C4-2B (cell line): ENCODE data around the gene SSBP3.

Experiments
- ZFX ChIP-seq: fragments of 450-650 bp; IDR thresholded peaks from 2 replicates; pipeline ENCODE4 v1.6.1; 2017
- TF ChIP-seq, protein P1 (sequence below): fragments of 450-650 bp; conservative IDR thresholded peaks from 2 replicates; pipeline ENCODE4 v1.5.1; 2017; ENCODE audit warnings: mild to moderate bottlenecking

GRCh38 chr1:54277451-54278341 is 128.5 kb downstream of the SSBP3 start:
- TF ChIP-seq, protein P1, sequence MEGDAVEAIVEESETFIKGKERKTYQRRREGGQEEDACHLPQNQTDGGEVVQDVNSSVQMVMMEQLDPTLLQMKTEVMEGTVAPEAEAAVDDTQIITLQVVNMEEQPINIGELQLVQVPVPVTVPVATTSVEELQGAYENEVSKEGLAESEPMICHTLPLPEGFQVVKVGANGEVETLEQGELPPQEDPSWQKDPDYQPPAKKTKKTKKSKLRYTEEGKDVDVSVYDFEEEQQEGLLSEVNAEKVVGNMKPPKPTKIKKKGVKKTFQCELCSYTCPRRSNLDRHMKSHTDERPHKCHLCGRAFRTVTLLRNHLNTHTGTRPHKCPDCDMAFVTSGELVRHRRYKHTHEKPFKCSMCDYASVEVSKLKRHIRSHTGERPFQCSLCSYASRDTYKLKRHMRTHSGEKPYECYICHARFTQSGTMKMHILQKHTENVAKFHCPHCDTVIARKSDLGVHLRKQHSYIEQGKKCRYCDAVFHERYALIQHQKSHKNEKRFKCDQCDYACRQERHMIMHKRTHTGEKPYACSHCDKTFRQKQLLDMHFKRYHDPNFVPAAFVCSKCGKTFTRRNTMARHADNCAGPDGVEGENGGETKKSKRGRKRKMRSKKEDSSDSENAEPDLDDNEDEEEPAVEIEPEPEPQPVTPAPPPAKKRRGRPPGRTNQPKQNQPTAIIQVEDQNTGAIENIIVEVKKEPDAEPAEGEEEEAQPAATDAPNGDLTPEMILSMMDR = no peak
- TF ChIP-seq ZFX = no peak
